Measurements from ENCODE around the gene RASSF7. TPM values are rescaled to one million over a fixed set of nuclear protein-coding genes. Genes with fewer than 3 reads are reported as not detected.

Gene RASSF7, protein sequence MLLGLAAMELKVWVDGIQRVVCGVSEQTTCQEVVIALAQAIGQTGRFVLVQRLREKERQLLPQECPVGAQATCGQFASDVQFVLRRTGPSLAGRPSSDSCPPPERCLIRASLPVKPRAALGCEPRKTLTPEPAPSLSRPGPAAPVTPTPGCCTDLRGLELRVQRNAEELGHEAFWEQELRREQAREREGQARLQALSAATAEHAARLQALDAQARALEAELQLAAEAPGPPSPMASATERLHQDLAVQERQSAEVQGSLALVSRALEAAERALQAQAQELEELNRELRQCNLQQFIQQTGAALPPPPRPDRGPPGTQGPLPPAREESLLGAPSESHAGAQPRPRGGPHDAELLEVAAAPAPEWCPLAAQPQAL
- 10.8 TPM for total RNA-seq

DNA sequence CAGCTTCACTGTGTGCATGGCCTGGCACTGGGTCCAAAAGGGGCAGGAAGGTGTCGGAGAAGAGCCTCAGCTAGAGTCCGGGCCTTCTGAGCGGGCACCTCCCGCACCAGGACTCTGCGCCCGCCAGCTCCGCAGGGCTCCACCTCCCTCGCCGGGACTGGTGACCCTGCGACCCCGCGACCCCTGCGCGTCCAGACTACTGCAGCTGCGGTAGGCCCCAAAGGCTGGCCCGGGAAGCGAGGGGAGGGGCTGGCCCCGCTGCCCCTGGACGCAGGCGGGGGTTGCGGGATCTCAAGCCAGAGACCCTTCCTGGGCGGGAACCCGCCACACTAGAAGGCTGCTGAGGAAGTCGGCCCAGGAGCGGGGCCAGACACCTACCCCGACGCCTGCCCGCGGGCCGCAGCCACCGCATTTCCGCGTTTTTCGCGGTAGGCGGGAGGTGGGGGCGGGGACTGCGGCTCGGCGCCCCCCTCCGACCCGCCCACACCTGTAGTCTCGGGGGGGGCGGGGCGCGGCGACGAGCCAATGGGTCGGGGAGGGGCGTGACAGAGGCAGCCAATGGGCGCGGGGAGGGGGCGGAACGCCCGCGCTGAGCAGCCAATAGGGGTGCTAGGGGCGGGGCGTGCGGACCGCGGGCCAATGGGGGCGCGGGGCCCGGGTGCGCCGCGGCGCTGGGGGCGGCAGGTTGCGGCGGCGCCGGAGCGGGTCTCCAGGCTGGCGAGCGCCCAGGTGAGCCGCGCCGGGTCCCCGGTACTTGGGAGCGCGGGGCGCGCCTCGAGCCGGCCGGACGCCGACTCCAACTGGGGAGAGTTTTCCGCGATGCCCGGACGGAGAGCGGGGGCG is at the start of gene RASSF7, which contains the start of gene LMNTD2:
RASSF7 (plus strand) TSS at position 666 of the 843 bp plus-strand sequence. CDS start 799 bp downstream, outside the sequence.
LMNTD2 (minus strand) TSS at position 434 of the 843 bp plus-strand sequence; CDS start at position 412, 22 bp downstream.

DNA sequence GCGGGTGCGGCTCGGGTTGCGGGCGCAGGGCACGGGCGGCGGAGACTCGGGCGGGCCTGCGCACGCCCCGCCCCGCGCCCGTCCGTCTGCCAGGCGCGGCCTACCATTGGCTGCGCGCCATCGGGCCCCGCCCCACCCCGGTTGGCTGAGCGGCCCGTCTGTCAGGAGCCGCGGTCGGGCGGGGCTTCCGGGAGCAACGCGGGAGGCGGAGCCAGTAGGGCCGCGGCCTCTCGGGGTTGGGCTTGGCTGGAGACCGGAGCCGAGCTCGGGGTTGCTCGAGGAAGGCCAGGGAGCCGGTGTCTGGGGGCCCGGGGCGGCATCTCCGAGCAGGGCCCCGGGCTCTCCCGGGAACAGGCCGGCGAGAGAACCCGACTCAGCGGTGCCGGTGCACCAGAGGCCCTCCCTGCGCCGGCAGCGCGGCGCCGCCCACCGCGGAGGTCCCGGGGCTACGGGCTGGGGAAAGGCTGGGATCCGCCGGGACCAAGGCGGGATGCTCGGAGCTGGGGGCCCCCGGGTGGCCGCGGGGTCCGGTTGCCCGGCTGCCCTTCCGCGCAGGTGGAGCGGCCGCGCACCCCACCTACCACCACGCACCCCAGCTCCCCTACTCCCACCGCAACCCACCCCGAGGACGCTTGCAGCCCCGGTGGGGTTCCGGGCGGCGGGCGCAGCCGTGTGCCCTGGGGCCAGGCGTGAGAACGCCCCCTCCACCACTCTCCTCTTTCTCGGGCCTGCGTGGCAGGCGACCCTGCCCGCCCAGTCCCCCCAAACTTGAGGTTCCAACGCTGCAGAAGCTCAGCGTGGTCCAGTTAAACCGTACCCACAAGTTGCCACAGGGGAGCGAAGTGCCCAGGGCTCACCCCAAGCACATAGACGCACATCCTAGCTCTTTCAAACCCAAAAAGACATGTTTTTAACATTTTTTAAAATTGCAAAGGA is 25.0 kb upstream of the RASSF7 start, which contains the start of gene HRAS:
HRAS (minus strand) TSS at position 58 of the 936 bp plus-strand sequence.

DNA sequence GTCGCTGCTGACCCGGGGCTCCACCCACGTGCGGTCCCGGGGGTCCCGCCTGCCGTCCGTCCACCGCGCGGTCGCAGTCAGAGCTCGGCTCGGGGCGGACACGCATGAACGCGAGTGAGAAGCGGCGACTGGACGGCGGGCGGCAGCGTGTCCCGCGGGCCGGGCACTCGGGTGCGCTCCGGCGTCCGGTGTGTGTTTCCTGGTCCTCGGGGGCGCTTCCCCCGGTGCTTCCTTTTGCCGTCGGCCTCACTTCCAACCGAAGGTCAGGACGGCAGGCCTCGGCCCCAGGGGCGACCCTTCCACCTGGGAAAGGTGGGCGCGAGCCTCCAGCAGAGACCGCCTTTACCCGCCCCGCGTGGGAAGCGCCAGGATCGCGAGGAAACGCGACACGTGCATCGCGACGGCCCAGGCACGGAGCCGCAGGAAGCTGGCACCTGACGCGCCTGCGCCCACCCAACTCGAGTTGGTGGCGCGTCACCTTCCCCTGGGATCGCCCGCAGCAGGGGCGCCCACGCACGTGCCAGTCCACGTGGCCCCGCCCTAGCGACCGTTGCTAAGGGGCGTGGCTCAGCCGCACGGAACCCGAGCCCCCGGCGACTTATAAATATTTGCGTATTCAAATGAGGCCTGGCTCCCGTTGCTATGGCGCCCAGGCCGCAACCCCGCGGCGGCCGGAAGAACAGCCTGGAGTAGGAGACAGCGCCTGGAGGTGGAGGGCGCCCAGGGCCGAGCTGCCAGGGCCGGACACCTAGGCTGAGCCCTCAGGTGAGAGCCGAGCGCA is 23.7 kb upstream of the RASSF7 start, which contains the start of gene LRRC56:
LRRC56 (plus strand) TSS at position 687 of the 781 bp plus-strand sequence. CDS start 3,158 bp downstream, outside the sequence.

DNA sequence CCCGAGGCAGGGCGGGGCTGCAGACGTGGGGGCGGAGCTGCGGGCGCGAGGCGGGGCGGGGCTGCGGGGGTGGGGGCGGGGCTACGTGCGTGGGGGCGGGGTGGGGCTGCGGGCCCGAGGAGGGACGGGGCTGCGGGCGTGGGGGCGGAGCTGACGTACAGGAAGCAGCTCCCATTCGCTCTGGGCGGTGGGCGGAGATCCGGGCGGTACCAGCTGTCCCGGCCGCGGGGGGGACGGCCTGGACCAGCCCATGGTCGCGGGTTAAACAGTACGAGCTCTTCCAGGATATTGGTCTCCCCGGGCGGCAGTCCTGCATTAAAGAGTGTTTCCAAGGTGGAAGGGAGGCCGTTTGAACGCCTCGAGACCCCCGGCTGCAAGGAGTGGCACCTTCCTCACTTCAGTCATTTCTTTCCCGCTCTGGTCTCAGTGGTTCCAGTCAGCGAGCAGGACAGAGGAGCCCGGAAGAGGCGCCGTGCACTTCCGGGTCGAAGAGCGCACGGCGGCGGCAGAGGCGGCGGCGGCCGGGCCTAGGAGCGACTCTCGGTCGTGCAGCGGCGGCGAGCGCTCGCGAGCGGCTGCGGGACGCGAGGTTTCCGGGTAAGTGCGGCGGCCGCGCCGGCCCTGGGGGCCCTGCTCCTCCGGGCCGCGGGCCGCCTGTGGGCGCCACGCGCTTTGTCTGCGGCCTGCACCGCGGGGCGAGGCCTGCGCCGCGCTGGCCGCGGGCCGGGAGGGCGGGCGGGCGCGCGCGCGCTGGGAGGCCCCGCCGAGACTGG is 15.4 kb downstream of the RASSF7 start, which contains the start of gene PHRF1:
PHRF1 (plus strand) TSS at position 475 of the 773 bp plus-strand sequence. CDS start 5,043 bp downstream, outside the sequence.

Other genes starting within 250 kb of the RASSF7 start
- gene IFITM1, start 246.9 kb upstream of the RASSF7 start, total RNA-seq, result 20.2 TPM
- gene IFITM3, start 240.1 kb upstream of the RASSF7 start, total RNA-seq, result 43.5 TPM
- 71.6 TPM for gene B4GALNT4, start 191.5 kb upstream of the RASSF7 start, total RNA-seq
- gene PKP3, start 166.8 kb upstream of the RASSF7 start, total RNA-seq, result 5.5 TPM
- gene SIGIRR, start 146.0 kb upstream of the RASSF7 start, total RNA-seq, result 13.3 TPM
- gene ANO9, start 119.0 kb upstream of the RASSF7 start, total RNA-seq, result 1.4 TPM
- 36.4 TPM for gene PTDSS2, start 110.7 kb upstream of the RASSF7 start, total RNA-seq
- gene RNH1, start 53.7 kb upstream of the RASSF7 start, total RNA-seq, result 116 TPM
- 26.4 TPM for gene HRAS, start 25.4 kb upstream of the RASSF7 start, total RNA-seq
- 1.2 TPM for gene LRRC56, start 23.4 kb upstream of the RASSF7 start, total RNA-seq
- 0.33 TPM for gene LMNTD2, start 232 bp upstream of the RASSF7 start, total RNA-seq
- 34.7 TPM for gene PHRF1, start 15.5 kb downstream of the RASSF7 start, total RNA-seq
- gene IRF7, start 55.0 kb downstream of the RASSF7 start, total RNA-seq, result 12.1 TPM
- 0.88 TPM for gene CDHR5, start 64.0 kb downstream of the RASSF7 start, total RNA-seq
- gene SCT, start 66.2 kb downstream of the RASSF7 start, total RNA-seq, result not detected
- gene DRD4, start 76.3 kb downstream of the RASSF7 start, total RNA-seq, result 1.2 TPM
- gene DEAF1, start 134.3 kb downstream of the RASSF7 start, total RNA-seq, result 31.4 TPM
- gene TMEM80, start 134.8 kb downstream of the RASSF7 start, total RNA-seq, result 18.5 TPM
- 14.1 TPM for gene EPS8L2, start 145.3 kb downstream of the RASSF7 start, total RNA-seq
- 91.0 TPM for gene TALDO1, start 186.5 kb downstream of the RASSF7 start, total RNA-seq
- gene GATD1, start 216.5 kb downstream of the RASSF7 start, total RNA-seq, result 42.8 TPM
- gene CEND1, start 229.1 kb downstream of the RASSF7 start, total RNA-seq, result 6.4 TPM
- gene SLC25A22, start 237.3 kb downstream of the RASSF7 start, total RNA-seq, result 27.7 TPM
- 17.8 TPM for gene PIDD1, start 244.3 kb downstream of the RASSF7 start, total RNA-seq
- gene RPLP2, start 249.0 kb downstream of the RASSF7 start, total RNA-seq, result 169 TPM

Data from camera-type eye (tissue), 1 donor.